GM23338 (cell line): ENCODE results near the gene DLGAP4. TPM values are rescaled to one million over a fixed set of nuclear protein-coding genes. Genes with fewer than 3 reads are reported as not detected.

Experiments
- ATAC-seq: fragments of 200-7000 bp; cut with Tn5 transposase; 3 replicates; pipeline ENCODE4 v1.9.1; 2020
- DNase-seq: peaks from one replicate; pipeline ENCODE4 v3.0.0-alpha.2; 2015; ENCODE audit warnings: low spot score
- H2AFZ ChIP-seq: fragments of 200-600 bp; sonication (generic); 2 replicates; pipeline ENCODE4 v1.8.0; 2016; ENCODE audit warnings: antibody characterized with exemption, mild to moderate bottlenecking, moderate library complexity
- H3F3A ChIP-seq: fragments of 200-600 bp; sonication (generic); replicated peaks from 2 replicates; pipeline ENCODE4 v1.8.0; 2017; ENCODE audit warnings: antibody characterized with exemption, mixed run types, low read depth
- H3K27ac ChIP-seq: fragments of 200-600 bp; sonication (generic); 2 replicates; pipeline ENCODE4 v1.6.1; 2016; ENCODE audit warnings: low read depth
- H3K27me3 ChIP-seq: fragments of 200-600 bp; sonication (generic); 2 replicates; pipeline ENCODE4 v1.8.0; 2016; ENCODE audit warnings: mild to moderate bottlenecking, mixed run types, moderate library complexity; ENCODE audit not compliant: insufficient read depth
- H3K36me3 ChIP-seq: fragments of 200-600 bp; sonication (generic); 2 replicates; pipeline ENCODE4 v1.8.0; 2016; ENCODE audit warnings: mild to moderate bottlenecking; ENCODE audit not compliant: insufficient read depth
- H3K4me1 ChIP-seq: fragments of 200-600 bp; sonication (generic); 2 replicates; pipeline ENCODE4 v1.8.0; 2016; ENCODE audit warnings: mild to moderate bottlenecking, moderate library complexity; ENCODE audit not compliant: insufficient read depth
- H3K4me2 ChIP-seq: fragments of 200-600 bp; sonication (generic); 2 replicates; pipeline ENCODE4 v1.7.1; 2017; ENCODE audit warnings: mixed run types
- H3K4me3 ChIP-seq: fragments of 200-600 bp; sonication (generic); 2 replicates; pipeline ENCODE4 v1.6.1; 2016; ENCODE audit warnings: mixed run types
- H3K79me2 ChIP-seq: fragments of 200-600 bp; sonication (generic); replicated peaks from 2 replicates; pipeline ENCODE4 v1.8.0; 2017; ENCODE audit warnings: mild to moderate bottlenecking; ENCODE audit not compliant: insufficient read depth
- H3K9me2 ChIP-seq: fragments of 200-600 bp; sonication (generic); 2 replicates; pipeline ENCODE4 v1.8.0; 2017; ENCODE audit not compliant: insufficient read depth
- H4K20me1 ChIP-seq: fragments of 200-600 bp; sonication (generic); replicated peaks from 2 replicates; pipeline ENCODE4 v1.8.0; 2017; ENCODE audit warnings: mild to moderate bottlenecking; ENCODE audit not compliant: insufficient read depth
- H3K27ac Mint-ChIP-seq: 2 replicates; pipeline ENCODE4 v1.8.0; 2020; ENCODE audit warnings: inconsistent platforms, mild to moderate bottlenecking, moderate library complexity, mixed read lengths
- H3K27me3 Mint-ChIP-seq: 3 replicates; pipeline ENCODE4 v1.8.0; 2022; ENCODE audit warnings: low read depth, mild to moderate bottlenecking, moderate library complexity, mixed read lengths, inconsistent platforms; ENCODE audit not compliant: insufficient read depth, poor library complexity
- H3K36me3 Mint-ChIP-seq: 3 replicates; pipeline ENCODE4 v1.8.0; 2021; ENCODE audit warnings: low read depth, mild to moderate bottlenecking, inconsistent platforms, moderate library complexity, mixed read lengths
- H3K4me1 Mint-ChIP-seq: 3 replicates; pipeline ENCODE4 v1.8.0; 2020; ENCODE audit warnings: mild to moderate bottlenecking, inconsistent platforms, mixed read lengths
- H3K4me3 Mint-ChIP-seq: 3 replicates; pipeline ENCODE4 v1.8.0; 2021; ENCODE audit warnings: moderate library complexity, mild to moderate bottlenecking, inconsistent platforms, mixed read lengths
- H3K9me3 Mint-ChIP-seq: 3 replicates; pipeline ENCODE4 v1.8.0; 2020; ENCODE audit warnings: moderate library complexity, mild to moderate bottlenecking, inconsistent platforms, mixed read lengths
- CREB1 ChIP-seq: fragments of 250-450 bp; sonication (Bioruptor Pico); IDR thresholded peaks from 2 replicates; pipeline ENCODE4 v1.5.0; 2020; ENCODE audit warnings: low read depth, mild to moderate bottlenecking, moderate library complexity
- CTCF ChIP-seq, 2 experiments: fragments of 200-600 bp in 1 of 2; sonication (generic) in 1 of 2; conservative IDR thresholded peaks; 2 replicates each; pipeline versions ENCODE4 v1.5.1 to v1.6.1; 2016 to 2017; ENCODE audit warnings: antibody characterized with exemption in 2 of 2, low read depth in 2 of 2, mild to moderate bottlenecking in 2 of 2, moderate library complexity in 1 of 2
- EZH2 ChIP-seq: fragments of 200-600 bp; sonication (generic); IDR thresholded peaks from one replicate; pipeline ENCODE4 v1.8.0; 2017; ENCODE audit warnings: antibody characterized with exemption, mild to moderate bottlenecking, low read depth; ENCODE audit not compliant: unreplicated experiment
- EZH2phosphoT487 ChIP-seq: fragments of 200-600 bp; sonication (generic); IDR thresholded peaks from one replicate; pipeline ENCODE4 v1.8.1; 2018; ENCODE audit warnings: antibody characterized with exemption; ENCODE audit not compliant: unreplicated experiment
- POLR2AphosphoS5 ChIP-seq: IDR thresholded peaks from 2 replicates; pipeline ENCODE4 v1.6.1; 2016; ENCODE audit warnings: antibody characterized with exemption, low read depth
- ZNF114 ChIP-seq: fragments of 250-450 bp; sonication (Bioruptor Pico); IDR thresholded peaks from 2 replicates; pipeline ENCODE4 v1.5.0; 2020; ENCODE audit warnings: mild to moderate bottlenecking, moderate library complexity
- polyA plus RNA-seq: library from polyadenylated mRNA; unstranded; fragments of >200 nt; fragmentation: Nextera tagmentation; extraction: Ambion mirVana; gene quantifications from 2 replicates; pipeline ENCODE4 v1.2.1, GENCODE V29; 2016
- total RNA-seq: library from RNA; depleted of rRNA; stranded (reverse); fragments of >200 nt; shearing (Covaris generic); gene quantifications from 2 replicates; pipeline ENCODE4 v1.2.3, GENCODE V29; 2014
- TF ChIP-seq, protein P1 (sequence below): fragments of 250-450 bp; sonication (Bioruptor Pico); IDR thresholded peaks from 2 replicates; pipeline ENCODE4 v1.5.0; 2020; ENCODE audit warnings: mild to moderate bottlenecking, moderate library complexity

The DLGAP4 gene
- total and polyA plus RNA-seq, 2 experiments from 2014 or later = 46.1 to 52.2 TPM

GRCh38 chr20:36313476-36313875 is 7.3 kb downstream of the DLGAP4 start:
- no peak for ATAC-seq
- no peaks in the 10 kb centered on the region for H3K4me1 ChIP-seq
- H3K36me3 ChIP-seq = no peaks in the 10 kb centered on the region
- no peaks in the 10 kb centered on the region for H4K20me1 ChIP-seq
- H2AFZ ChIP-seq = no peak overlapping the region
- DNase-seq = no peak
- H3K27ac Mint-ChIP-seq = no peak overlapping the region
- H3K79me2 ChIP-seq = no peaks in the 10 kb centered on the region
- peaks cover 15% of the 10 kb centered on the region for H3K27me3 Mint-ChIP-seq
- H3F3A ChIP-seq = no peaks in the 10 kb centered on the region
- H3K9me3 Mint-ChIP-seq = no peaks in the 10 kb centered on the region
- H3K9me2 ChIP-seq = no peaks in the 10 kb centered on the region
- no peak overlapping the region for H3K4me3 Mint-ChIP-seq
- H3K4me2 ChIP-seq = no peak overlapping the region
- peaks cover 5% of the 10 kb centered on the region for H3K4me1 Mint-ChIP-seq
- peaks cover 1% of the 10 kb centered on the region; the same call in 1 of the 2 replicates for H3K27me3 ChIP-seq
- no peak overlapping the region for H3K4me3 ChIP-seq
- no peak overlapping the region for H3K27ac ChIP-seq
- H3K36me3 Mint-ChIP-seq = no peaks in the 10 kb centered on the region; the same call in 2 of the 3 replicates
- TF ChIP-seq CREB1 (CRISPR knock-in tag) = no peak
- TF ChIP-seq, protein P1, sequence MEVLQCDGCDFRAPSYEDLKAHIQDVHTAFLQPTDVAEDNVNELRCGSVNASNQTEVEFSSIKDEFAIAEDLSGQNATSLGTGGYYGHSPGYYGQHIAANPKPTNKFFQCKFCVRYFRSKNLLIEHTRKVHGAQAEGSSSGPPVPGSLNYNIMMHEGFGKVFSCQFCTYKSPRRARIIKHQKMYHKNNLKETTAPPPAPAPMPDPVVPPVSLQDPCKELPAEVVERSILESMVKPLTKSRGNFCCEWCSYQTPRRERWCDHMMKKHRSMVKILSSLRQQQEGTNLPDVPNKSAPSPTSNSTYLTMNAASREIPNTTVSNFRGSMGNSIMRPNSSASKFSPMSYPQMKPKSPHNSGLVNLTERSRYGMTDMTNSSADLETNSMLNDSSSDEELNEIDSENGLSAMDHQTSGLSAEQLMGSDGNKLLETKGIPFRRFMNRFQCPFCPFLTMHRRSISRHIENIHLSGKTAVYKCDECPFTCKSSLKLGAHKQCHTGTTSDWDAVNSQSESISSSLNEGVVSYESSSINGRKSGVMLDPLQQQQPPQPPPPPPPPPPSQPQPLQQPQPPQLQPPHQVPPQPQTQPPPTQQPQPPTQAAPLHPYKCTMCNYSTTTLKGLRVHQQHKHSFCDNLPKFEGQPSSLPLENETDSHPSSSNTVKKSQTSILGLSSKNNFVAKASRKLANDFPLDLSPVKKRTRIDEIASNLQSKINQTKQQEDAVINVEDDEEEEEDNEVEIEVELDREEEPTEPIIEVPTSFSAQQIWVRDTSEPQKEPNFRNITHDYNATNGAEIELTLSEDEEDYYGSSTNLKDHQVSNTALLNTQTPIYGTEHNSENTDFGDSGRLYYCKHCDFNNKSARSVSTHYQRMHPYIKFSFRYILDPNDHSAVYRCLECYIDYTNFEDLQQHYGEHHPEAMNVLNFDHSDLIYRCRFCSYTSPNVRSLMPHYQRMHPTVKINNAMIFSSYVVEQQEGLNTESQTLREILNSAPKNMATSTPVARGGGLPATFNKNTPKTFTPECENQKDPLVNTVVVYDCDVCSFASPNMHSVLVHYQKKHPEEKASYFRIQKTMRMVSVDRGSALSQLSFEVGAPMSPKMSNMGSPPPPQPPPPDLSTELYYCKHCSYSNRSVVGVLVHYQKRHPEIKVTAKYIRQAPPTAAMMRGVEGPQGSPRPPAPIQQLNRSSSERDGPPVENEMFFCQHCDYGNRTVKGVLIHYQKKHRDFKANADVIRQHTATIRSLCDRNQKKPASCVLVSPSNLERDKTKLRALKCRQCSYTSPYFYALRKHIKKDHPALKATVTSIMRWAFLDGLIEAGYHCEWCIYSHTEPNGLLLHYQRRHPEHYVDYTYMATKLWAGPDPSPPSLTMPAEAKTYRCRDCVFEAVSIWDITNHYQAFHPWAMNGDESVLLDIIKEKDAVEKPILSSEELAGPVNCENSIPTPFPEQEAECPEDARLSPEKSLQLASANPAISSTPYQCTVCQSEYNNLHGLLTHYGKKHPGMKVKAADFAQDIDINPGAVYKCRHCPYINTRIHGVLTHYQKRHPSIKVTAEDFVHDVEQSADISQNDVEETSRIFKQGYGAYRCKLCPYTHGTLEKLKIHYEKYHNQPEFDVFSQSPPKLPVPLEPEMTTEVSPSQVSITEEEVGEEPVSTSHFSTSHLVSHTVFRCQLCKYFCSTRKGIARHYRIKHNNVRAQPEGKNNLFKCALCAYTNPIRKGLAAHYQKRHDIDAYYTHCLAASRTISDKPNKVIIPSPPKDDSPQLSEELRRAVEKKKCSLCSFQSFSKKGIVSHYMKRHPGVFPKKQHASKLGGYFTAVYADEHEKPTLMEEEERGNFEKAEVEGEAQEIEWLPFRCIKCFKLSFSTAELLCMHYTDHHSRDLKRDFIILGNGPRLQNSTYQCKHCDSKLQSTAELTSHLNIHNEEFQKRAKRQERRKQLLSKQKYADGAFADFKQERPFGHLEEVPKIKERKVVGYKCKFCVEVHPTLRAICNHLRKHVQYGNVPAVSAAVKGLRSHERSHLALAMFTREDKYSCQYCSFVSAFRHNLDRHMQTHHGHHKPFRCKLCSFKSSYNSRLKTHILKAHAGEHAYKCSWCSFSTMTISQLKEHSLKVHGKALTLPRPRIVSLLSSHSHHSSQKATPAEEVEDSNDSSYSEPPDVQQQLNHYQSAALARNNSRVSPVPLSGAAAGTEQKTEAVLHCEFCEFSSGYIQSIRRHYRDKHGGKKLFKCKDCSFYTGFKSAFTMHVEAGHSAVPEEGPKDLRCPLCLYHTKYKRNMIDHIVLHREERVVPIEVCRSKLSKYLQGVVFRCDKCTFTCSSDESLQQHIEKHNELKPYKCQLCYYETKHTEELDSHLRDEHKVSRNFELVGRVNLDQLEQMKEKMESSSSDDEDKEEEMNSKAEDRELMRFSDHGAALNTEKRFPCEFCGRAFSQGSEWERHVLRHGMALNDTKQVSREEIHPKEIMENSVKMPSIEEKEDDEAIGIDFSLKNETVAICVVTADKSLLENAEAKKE (CRISPR knock-in tag) = no peak
- TF ChIP-seq EZH2 = no peak
- no peak for TF ChIP-seq ZNF114 (CRISPR knock-in tag)
- TF ChIP-seq EZH2phosphoT487 = no peak
- no peak for TF ChIP-seq CTCF (conservative IDR thresholded peaks at IDR 0.05; ENCODE audit: low read depth in 2 of 2)
- TF ChIP-seq POLR2AphosphoS5 = no peak
